IPS DF 6.9 (cell line): ENCODE results near the gene CASK.
"Not testable (repeated sequence)": the region's sequence is repeated elsewhere in the genome, so short reads cannot be mapped to it uniquely, and the experiment has no call there.

Experiments used
- DNase-seq: peaks from one replicate; pipeline ENCODE4 v3.0.0-alpha.2; 2013; ENCODE audit warnings: low read depth, low spot score
- H3K27ac ChIP-seq: one replicate; pipeline ENCODE4 v1.5.1; 2013; ENCODE audit warnings: low read length, control low read depth
- H3K27me3 ChIP-seq: 2 replicates; pipeline ENCODE4 v1.6.1; 2013; ENCODE audit warnings: mild to moderate bottlenecking, low read length; ENCODE audit not compliant: control insufficient read depth, insufficient read depth
- H3K36me3 ChIP-seq: 2 replicates; pipeline ENCODE4 v1.6.1; 2013; ENCODE audit warnings: low read length; ENCODE audit not compliant: control insufficient read depth, insufficient read depth
- H3K4me1 ChIP-seq: 2 replicates; pipeline ENCODE4 v1.6.1; 2013; ENCODE audit warnings: low read length; ENCODE audit not compliant: control insufficient read depth, insufficient read depth
- H3K4me3 ChIP-seq: 2 replicates; pipeline ENCODE4 v1.5.1; 2013; ENCODE audit warnings: mild to moderate bottlenecking, low read length
- H3K9me3 ChIP-seq: 2 replicates; pipeline ENCODE4 v1.6.1; 2013; ENCODE audit warnings: low read length, inconsistent platforms; ENCODE audit not compliant: control insufficient read depth, insufficient read depth
- WGBS: extraction: QIAGEN DNeasy Blood & Tissue Kit; methylation state at CpG from one replicate; pipeline ENCODE4 v1.1.7; 2013; ENCODE audit warnings: mixed read lengths, missing lambda C conversion rate; ENCODE audit not compliant: insufficient read length, insufficient coverage; 5-methylcytosine and 5-hydroxymethylcytosine counted together

The CASK gene

GRCh38 chrX:41676361-41676760, 247.0 kb downstream of the CASK start:
- not testable (repeated sequence) for H3K27me3 ChIP-seq, H3K4me1 ChIP-seq, H3K4me3 ChIP-seq, DNase-seq, H3K9me3 ChIP-seq, H3K36me3 ChIP-seq, H3K27ac ChIP-seq
- whole genome bisulfite sequencing, result no CpG with 5 or more reads among the region's 15 CpGs

- Histone ChIP-seq H3K4me3 (no peak overlapping the region), H3K9me3 (no peaks in the 10 kb centered on the region), H3K27me3 (no peaks in the 10 kb centered on the region), H3K27ac (no peak overlapping the region), H3K36me3 (no peaks in the 10 kb centered on the region), H3K4me1 (no peaks in the 10 kb centered on the region)
- WGBS, result no CpG with 5 or more reads among the region's 1 CpG
- no peak for DNase-seq
Measured at GRCh38 chrX:41672643-41673042, 250.7 kb downstream of the CASK start.

GRCh38 chrX:41671082-41671481, 252.3 kb downstream of the CASK start:
- no peaks in the 10 kb centered on the region for H3K4me1 ChIP-seq
- no peaks in the 10 kb centered on the region for H3K9me3 ChIP-seq
- H3K27me3 ChIP-seq, result no peaks in the 10 kb centered on the region
- no peak for DNase-seq
- no peaks in the 10 kb centered on the region for H3K36me3 ChIP-seq
- H3K27ac ChIP-seq, result no peak overlapping the region
- no peak overlapping the region for H3K4me3 ChIP-seq
- WGBS, result no CpG with 5 or more reads among the region's 1 CpG

- Histone ChIP-seq H3K36me3 (no peaks in the 10 kb centered on the region), H3K9me3 (no peaks in the 10 kb centered on the region), H3K4me3 (no peak overlapping the region), H3K27ac (no peak overlapping the region), H3K4me1 (no peaks in the 10 kb centered on the region), H3K27me3 (no peaks in the 10 kb centered on the region)
- DNase-seq, result no peak
Measured at GRCh38 chrX:41670112-41670511, 253.2 kb downstream of the CASK start.

- H3K9me3 ChIP-seq, result no peaks in the 10 kb centered on the region
- WGBS, result no CpG with 5 or more reads among the region's 3 CpGs
- no peaks in the 10 kb centered on the region for H3K4me1 ChIP-seq
- no peaks in the 10 kb centered on the region for H3K36me3 ChIP-seq
- no peak overlapping the region for H3K27ac ChIP-seq
- no peaks in the 10 kb centered on the region for H3K27me3 ChIP-seq
- no peak overlapping the region for H3K4me3 ChIP-seq
- DNase-seq, result no peak
Measured at GRCh38 chrX:41667631-41668030, 255.7 kb downstream of the CASK start.

DNA sequence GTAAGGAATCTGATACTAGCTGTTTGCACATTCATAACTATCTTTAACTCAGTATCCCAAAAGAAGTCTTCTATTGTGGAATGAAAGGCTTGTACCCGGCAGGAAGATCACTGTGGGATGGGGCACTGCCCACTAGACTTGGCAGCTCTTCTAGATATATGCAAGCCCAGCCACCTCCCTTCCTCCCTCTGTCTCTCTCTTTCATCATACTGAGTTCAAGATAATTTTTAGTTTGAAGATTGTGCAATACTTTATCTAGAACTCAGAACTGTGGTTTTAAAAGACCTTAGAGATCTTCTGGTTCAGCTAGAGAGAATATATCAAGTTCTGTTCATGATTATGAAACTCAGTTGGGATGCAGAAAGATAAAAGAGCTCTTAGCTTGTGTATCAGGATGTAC, 257.1 kb downstream of the CASK start:
- Histone ChIP-seq H3K27ac (no peak overlapping the region), H3K4me1 (no peaks in the 10 kb centered on the region), H3K4me3 (no peak overlapping the region), H3K36me3 (no peaks in the 10 kb centered on the region), H3K9me3 (no peaks in the 10 kb centered on the region), H3K27me3 (no peaks in the 10 kb centered on the region)
- no peak for DNase-seq
- no CpG with 5 or more reads among the region's 1 CpG for WGBS

DNA sequence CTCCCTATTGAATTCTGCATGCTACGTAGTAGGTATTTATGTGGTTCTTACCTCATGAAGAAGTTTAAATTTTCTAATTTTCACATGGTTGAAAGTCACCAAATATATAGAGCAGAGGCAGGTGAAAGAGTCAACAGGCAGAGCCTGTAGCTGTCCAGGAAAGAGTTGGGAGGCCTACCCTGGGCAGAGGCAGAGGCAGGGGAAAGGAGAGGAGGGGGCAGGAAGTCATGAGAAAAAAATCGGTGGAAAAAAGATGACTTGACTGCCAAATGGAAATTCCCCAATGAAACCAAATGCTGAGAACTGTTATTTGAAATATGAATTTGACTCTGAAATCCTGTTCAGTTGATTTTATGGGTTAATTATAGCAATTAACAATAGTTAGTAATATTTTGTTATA, 257.7 kb downstream of the CASK start:
- no peak overlapping the region for H3K4me3 ChIP-seq
- H3K27ac ChIP-seq, result no peak overlapping the region
- no CpG with 5 or more reads among the region's 2 CpGs for WGBS
- no peaks in the 10 kb centered on the region for H3K36me3 ChIP-seq
- H3K27me3 ChIP-seq, result no peaks in the 10 kb centered on the region
- no peaks in the 10 kb centered on the region for H3K4me1 ChIP-seq
- no peaks in the 10 kb centered on the region for H3K9me3 ChIP-seq
- no peak for DNase-seq

GRCh38 chrX:41664908-41665307, 258.4 kb downstream of the CASK start:
- no peak overlapping the region for H3K4me3 ChIP-seq
- DNase-seq, result no peak
- H3K36me3 ChIP-seq, result no peaks in the 10 kb centered on the region
- no peak overlapping the region for H3K27ac ChIP-seq
- H3K27me3 ChIP-seq, result no peaks in the 10 kb centered on the region
- no peaks in the 10 kb centered on the region for H3K4me1 ChIP-seq
- H3K9me3 ChIP-seq, result no peaks in the 10 kb centered on the region

DNA sequence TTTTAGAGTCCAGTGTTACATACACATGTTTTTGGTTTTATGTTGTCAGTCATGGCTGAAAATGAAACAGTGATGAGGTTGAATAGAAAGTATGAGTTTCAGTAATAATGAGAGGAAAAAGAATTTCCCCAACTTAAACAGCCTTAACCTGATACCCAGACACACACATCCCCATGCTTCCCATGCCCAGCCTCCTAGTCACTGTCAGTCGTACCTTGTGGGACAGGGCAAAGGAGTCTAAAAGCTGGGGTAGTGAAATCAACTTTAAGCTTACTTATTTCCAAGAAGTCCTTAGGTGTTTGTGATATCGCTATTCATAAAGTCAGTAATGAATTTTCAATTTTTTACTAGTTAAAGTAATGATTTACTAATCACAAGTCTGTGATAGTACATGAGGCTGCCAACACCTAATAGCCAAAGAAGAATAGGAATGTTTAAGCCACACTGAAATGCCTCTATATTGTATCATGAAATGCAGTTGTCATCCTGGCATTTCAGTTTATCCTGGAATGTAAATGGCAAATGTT, 258.9 kb downstream of the CASK start:
- H3K36me3 ChIP-seq, result no peaks in the 10 kb centered on the region
- H3K4me3 ChIP-seq, result no peak overlapping the region
- no peak for DNase-seq
- no peaks in the 10 kb centered on the region for H3K27me3 ChIP-seq
- no peaks in the 10 kb centered on the region for H3K4me1 ChIP-seq
- WGBS, result no CpG with 5 or more reads among the region's 2 CpGs
- H3K27ac ChIP-seq, result no peak overlapping the region
- no peaks in the 10 kb centered on the region for H3K9me3 ChIP-seq

DNA sequence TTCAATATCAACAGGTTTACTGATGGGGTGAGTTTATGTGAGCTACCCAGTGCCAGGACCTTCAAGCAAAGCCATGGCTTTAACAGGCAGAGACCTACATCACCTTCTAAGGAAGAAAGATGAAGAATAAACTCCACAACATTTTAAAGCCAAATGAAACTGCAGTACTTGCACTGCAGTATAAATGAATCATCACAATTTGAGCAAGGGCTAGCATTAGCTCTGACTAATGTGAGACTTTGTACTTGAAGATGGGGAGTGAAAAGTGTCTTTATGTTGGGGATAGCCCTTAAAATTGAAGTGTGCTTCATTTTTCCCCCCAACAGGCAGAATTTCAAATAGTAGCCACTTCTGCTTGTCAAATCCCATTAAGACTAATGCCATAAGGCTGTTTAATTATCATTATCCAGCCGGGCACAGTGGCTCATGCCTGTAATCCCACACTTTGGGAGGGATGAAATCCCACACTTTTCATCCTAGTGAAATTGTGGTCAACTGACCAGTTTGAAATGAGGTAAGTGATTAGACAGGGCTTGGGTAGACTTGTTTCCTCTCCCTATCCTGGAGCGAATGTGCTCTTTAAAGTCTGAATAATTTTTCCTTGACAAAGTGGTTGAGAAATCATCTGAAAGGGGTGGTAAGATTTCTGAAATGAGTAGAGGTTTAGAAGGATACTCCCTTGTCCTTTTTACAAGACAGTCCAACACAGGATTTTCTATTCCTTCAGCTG, 261.8 kb downstream of the CASK start:
- no peaks in the 10 kb centered on the region for H3K9me3 ChIP-seq
- DNase-seq, result no peak
- no peaks in the 10 kb centered on the region for H3K36me3 ChIP-seq
- no CpG with 5 or more reads among the region's 2 CpGs for WGBS
- no peak overlapping the region for H3K27ac ChIP-seq
- no peaks in the 10 kb centered on the region for H3K4me1 ChIP-seq
- H3K27me3 ChIP-seq, result no peaks in the 10 kb centered on the region
- H3K4me3 ChIP-seq, result no peak overlapping the region

GRCh38 chrX:41655631-41656030, 267.7 kb downstream of the CASK start:
- H3K4me3 ChIP-seq, result no peak overlapping the region
- no CpG with 5 or more reads among the region's 4 CpGs for WGBS
- no peaks in the 10 kb centered on the region for H3K27me3 ChIP-seq
- H3K4me1 ChIP-seq, result no peaks in the 10 kb centered on the region
- H3K27ac ChIP-seq, result no peak overlapping the region
- H3K9me3 ChIP-seq, result no peaks in the 10 kb centered on the region
- DNase-seq, result no peak
- H3K36me3 ChIP-seq, result no peaks in the 10 kb centered on the region
